H9 (cell line): Measurements from ENCODE around the gene NOXA1. TPM values are rescaled to one million over a fixed set of nuclear protein-coding genes. Genes with fewer than 3 reads are reported as not detected.

ENCODE experiments used
- DNase-seq: peaks from one replicate; pipeline ENCODE4 v3.0.0-alpha.2; 2017
- H2AFZ ChIP-seq: one replicate; pipeline ENCODE4 v1.6.1; 2013; ENCODE audit warnings: mild to moderate bottlenecking, low read length, control low read depth, moderate library complexity
- H2AK5ac ChIP-seq: 2 replicates; pipeline ENCODE4 v1.6.1; 2013; ENCODE audit warnings: low read length, control low read depth, mixed read lengths; ENCODE audit not compliant: insufficient read length
- H2BK120ac ChIP-seq: one replicate; pipeline ENCODE4 v1.6.1; 2013; ENCODE audit warnings: low read depth, mild to moderate bottlenecking, low read length, control low read depth, inconsistent platforms; ENCODE audit not compliant: poor library complexity, severe bottlenecking
- H2BK12ac ChIP-seq: 2 replicates; pipeline ENCODE4 v1.6.1; 2013; ENCODE audit warnings: low read length, control low read depth, mixed read lengths, low read depth; ENCODE audit not compliant: insufficient read length
- H2BK15ac ChIP-seq: 2 replicates; pipeline ENCODE4 v1.6.1; 2013; ENCODE audit warnings: low read depth, low read length, control low read depth
- H2BK20ac ChIP-seq: one replicate; pipeline ENCODE4 v1.6.1; 2013; ENCODE audit warnings: low read depth, mild to moderate bottlenecking, low read length, control low read depth, inconsistent platforms; ENCODE audit not compliant: poor library complexity, severe bottlenecking
- H2BK5ac ChIP-seq: 2 replicates; pipeline ENCODE4 v1.6.1; 2013; ENCODE audit warnings: low read length, control low read depth, mixed read lengths; ENCODE audit not compliant: insufficient read length
- H3K14ac ChIP-seq: 2 replicates; pipeline ENCODE4 v1.6.1; 2013; ENCODE audit warnings: low read length, control low read depth; ENCODE audit not compliant: insufficient read depth
- H3K18ac ChIP-seq: 2 replicates; pipeline ENCODE4 v1.6.1; 2013; ENCODE audit warnings: low read depth, mild to moderate bottlenecking, mixed read lengths, low read length, control low read depth; ENCODE audit not compliant: insufficient read length
- H3K23ac ChIP-seq: 2 replicates; pipeline ENCODE4 v1.6.1; 2013; ENCODE audit warnings: low read length, control low read depth, mixed read lengths, low read depth; ENCODE audit not compliant: insufficient read length
- H3K23me2 ChIP-seq: 2 replicates; pipeline ENCODE4 v1.6.1; 2013; ENCODE audit warnings: low read depth, mild to moderate bottlenecking, mixed read lengths, low read length, control low read depth; ENCODE audit not compliant: insufficient read length, poor library complexity, severe bottlenecking
- H3K27ac ChIP-seq: 2 replicates; pipeline ENCODE4 v1.5.1; 2013; ENCODE audit warnings: low read length, control low read depth, mixed read lengths, low read depth; ENCODE audit not compliant: insufficient read length
- H3K27me3 ChIP-seq: 2 replicates; pipeline ENCODE4 v1.6.1; 2013; ENCODE audit warnings: low read length, control low read depth, inconsistent platforms; ENCODE audit not compliant: insufficient read depth
- H3K4ac ChIP-seq: 2 replicates; pipeline ENCODE4 v1.6.1; 2013; ENCODE audit warnings: low read depth, mild to moderate bottlenecking, control low read depth, inconsistent platforms, low read length, moderate library complexity
- H3K4me1 ChIP-seq: 2 replicates; pipeline ENCODE4 v1.6.1; 2013; ENCODE audit warnings: low read length, control low read depth, inconsistent platforms; ENCODE audit not compliant: insufficient read depth
- H3K4me2 ChIP-seq: 2 replicates; pipeline ENCODE4 v1.6.1; 2013; ENCODE audit warnings: low read length, control low read depth, mixed read lengths; ENCODE audit not compliant: insufficient read length, insufficient read depth
- H3K56ac ChIP-seq: 2 replicates; pipeline ENCODE4 v1.6.1; 2013; ENCODE audit warnings: low read depth, mild to moderate bottlenecking, mixed read lengths, low read length, control low read depth; ENCODE audit not compliant: insufficient read length
- H3K79me1 ChIP-seq: 2 replicates; pipeline ENCODE4 v1.6.1; 2013; ENCODE audit warnings: low read depth, mild to moderate bottlenecking, moderate library complexity, low read length, control low read depth, inconsistent platforms; ENCODE audit not compliant: insufficient read depth, poor library complexity, severe bottlenecking
- H3K79me2 ChIP-seq: 2 replicates; pipeline ENCODE4 v1.6.1; 2013; ENCODE audit warnings: low read length, control low read depth, inconsistent platforms; ENCODE audit not compliant: insufficient read depth
- H3K9ac ChIP-seq: 2 replicates; pipeline ENCODE4 v1.6.1; 2013; ENCODE audit warnings: low read length, control low read depth, mixed read lengths; ENCODE audit not compliant: insufficient read length; ENCODE audit errors: extremely low read depth
- H3K9me3 ChIP-seq: one replicate; pipeline ENCODE4 v1.6.1; 2013; ENCODE audit warnings: low read depth, low read length, inconsistent platforms; ENCODE audit not compliant: control insufficient read depth
- H3T11ph ChIP-seq: one replicate; pipeline ENCODE4 v1.6.1; 2013; ENCODE audit warnings: mild to moderate bottlenecking, low read length, control low read depth, inconsistent platforms
- H4K20me1 ChIP-seq: one replicate; pipeline ENCODE4 v1.6.1; 2013; ENCODE audit not compliant: control insufficient read depth, insufficient read length, insufficient read depth
- H4K5ac ChIP-seq: 2 replicates; pipeline ENCODE4 v1.6.1; 2013; ENCODE audit warnings: low read depth, mild to moderate bottlenecking, mixed read lengths, low read length, control low read depth; ENCODE audit not compliant: insufficient read length
- H4K8ac ChIP-seq: replicated peaks from 2 replicates; pipeline ENCODE4 v1.6.1; 2013; ENCODE audit warnings: low read length, control low read depth, mixed read lengths, low read depth; ENCODE audit not compliant: insufficient read length
- H4K91ac ChIP-seq: 2 replicates; pipeline ENCODE4 v1.6.1; 2013; ENCODE audit warnings: low read depth, mild to moderate bottlenecking, moderate library complexity, mixed read lengths, low read length, control low read depth; ENCODE audit not compliant: insufficient read length
- H3K27ac Mint-ChIP-seq, 3 experiments: 2 replicates in 2 of 3; 3 replicates in 1 of 3; pipeline ENCODE4 v1.8.0; 2020 to 2021; ENCODE audit warnings: mixed read lengths in 3 of 3, mild to moderate bottlenecking in 1 of 3, moderate library complexity in 1 of 3
- H3K27me3 Mint-ChIP-seq: 2 replicates; pipeline ENCODE4 v1.8.0; 2021; ENCODE audit warnings: low read depth, mild to moderate bottlenecking, moderate library complexity, mixed read lengths
- H3K36me3 Mint-ChIP-seq, 3 experiments: 2 replicates in 2 of 3; 3 replicates in 1 of 3; pipeline ENCODE4 v1.8.0; 2020 to 2021; ENCODE audit warnings: low read depth in 3 of 3, mixed read lengths in 3 of 3; ENCODE audit not compliant: insufficient read depth in 1 of 3
- H3K4me1 Mint-ChIP-seq, 2 experiments: 2 replicates each; pipeline ENCODE4 v1.8.0; 2020; ENCODE audit warnings: mixed read lengths in 2 of 2
- H3K4me3 Mint-ChIP-seq, 2 experiments: 2 replicates in 1 of 2; 3 replicates in 1 of 2; pipeline ENCODE4 v1.8.0; 2020 to 2021; ENCODE audit warnings: mild to moderate bottlenecking in 2 of 2, mixed read lengths in 2 of 2, moderate library complexity in 1 of 2
- H3K9me3 Mint-ChIP-seq, 2 experiments: 2 replicates in 1 of 2; 3 replicates in 1 of 2; pipeline ENCODE4 v1.8.0; 2020; ENCODE audit warnings: mild to moderate bottlenecking in 2 of 2, mixed read lengths in 2 of 2, moderate library complexity in 1 of 2
- WGBS: extraction: QIAGEN DNeasy Blood & Tissue Kit; methylation state at CpG from one replicate; pipeline ENCODE4 v1.1.7; 2013; ENCODE audit warnings: missing lambda C conversion rate, low lambda C conversion rate, mixed read lengths; ENCODE audit not compliant: insufficient read length; ENCODE audit errors: extremely low coverage; 5-methylcytosine and 5-hydroxymethylcytosine counted together
- total RNA-seq: library from RNA; stranded (reverse); gene quantifications from 2 replicates; pipeline ENCODE4 v1.2.1, GENCODE V29; 2021
- TF ChIP-seq, protein P1 (sequence below): fragments of 200-600 bp; sonication (generic); conservative IDR thresholded peaks from 3 replicates; pipeline ENCODE4 v1.8.0; 2021; ENCODE audit warnings: antibody characterized with exemption, mild to moderate bottlenecking

NOXA1 gene
- total RNA-seq, 1 experiment from 2014 or later = 2.0 TPM

DNA sequence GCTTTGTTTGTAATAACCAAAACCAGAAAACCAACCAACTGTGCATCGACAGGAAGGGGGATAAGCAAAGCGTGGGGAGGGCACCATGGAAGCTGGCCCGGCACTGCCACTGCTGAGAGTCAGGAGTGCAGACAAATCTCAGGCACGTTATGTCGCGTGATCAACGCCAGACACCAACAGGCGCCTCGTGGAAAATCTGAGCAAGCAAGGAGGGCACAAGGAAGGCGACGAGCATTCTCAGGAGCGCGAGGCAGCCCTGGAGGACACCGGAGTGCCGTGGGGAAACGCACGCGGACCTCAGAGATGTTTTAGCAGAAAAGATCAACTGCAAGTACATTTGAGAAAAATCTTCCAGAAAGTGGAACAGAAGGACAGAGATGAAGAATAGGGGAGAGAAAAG lies 51.1 kb downstream of the NOXA1 start:
- no peak overlapping the region for H3K56ac ChIP-seq
- no peak overlapping the region for H3K4me2 ChIP-seq
- H2BK120ac ChIP-seq = no peak overlapping the region
- H3K9ac ChIP-seq = no peak overlapping the region
- no peak overlapping the region for H4K91ac ChIP-seq
- peaks cover 23% of the 10 kb centered on the region for H3K27me3 Mint-ChIP-seq
- H3K23ac ChIP-seq = no peak overlapping the region
- no peak overlapping the region for H3T11ph ChIP-seq
- DNase-seq = no peak
- H3K36me3 Mint-ChIP-seq = peaks cover 0 to 14% (median 6%) of the 10 kb centered on the region in 3 experiments; a peak in 5 of 7 replicates
- no peak overlapping the region for H3K18ac ChIP-seq
- H2BK12ac ChIP-seq = no peak overlapping the region
- H3K4me1 ChIP-seq = no peaks in the 10 kb centered on the region
- no peak overlapping the region for H4K5ac ChIP-seq
- H2AK5ac ChIP-seq = no peak overlapping the region
- H4K8ac ChIP-seq = no peak overlapping the region
- H3K27ac Mint-ChIP-seq = no peak overlapping the region
- no peak overlapping the region for H3K4me3 Mint-ChIP-seq
- H4K20me1 ChIP-seq = no peaks in the 10 kb centered on the region
- H2AFZ ChIP-seq = no peak overlapping the region
- no peak overlapping the region for H2BK20ac ChIP-seq
- H3K4ac ChIP-seq = no peak overlapping the region
- WGBS = no CpG with 5 or more reads among the region's 18 CpGs
- no peak overlapping the region for H3K27ac ChIP-seq
- TF ChIP-seq, protein P1, sequence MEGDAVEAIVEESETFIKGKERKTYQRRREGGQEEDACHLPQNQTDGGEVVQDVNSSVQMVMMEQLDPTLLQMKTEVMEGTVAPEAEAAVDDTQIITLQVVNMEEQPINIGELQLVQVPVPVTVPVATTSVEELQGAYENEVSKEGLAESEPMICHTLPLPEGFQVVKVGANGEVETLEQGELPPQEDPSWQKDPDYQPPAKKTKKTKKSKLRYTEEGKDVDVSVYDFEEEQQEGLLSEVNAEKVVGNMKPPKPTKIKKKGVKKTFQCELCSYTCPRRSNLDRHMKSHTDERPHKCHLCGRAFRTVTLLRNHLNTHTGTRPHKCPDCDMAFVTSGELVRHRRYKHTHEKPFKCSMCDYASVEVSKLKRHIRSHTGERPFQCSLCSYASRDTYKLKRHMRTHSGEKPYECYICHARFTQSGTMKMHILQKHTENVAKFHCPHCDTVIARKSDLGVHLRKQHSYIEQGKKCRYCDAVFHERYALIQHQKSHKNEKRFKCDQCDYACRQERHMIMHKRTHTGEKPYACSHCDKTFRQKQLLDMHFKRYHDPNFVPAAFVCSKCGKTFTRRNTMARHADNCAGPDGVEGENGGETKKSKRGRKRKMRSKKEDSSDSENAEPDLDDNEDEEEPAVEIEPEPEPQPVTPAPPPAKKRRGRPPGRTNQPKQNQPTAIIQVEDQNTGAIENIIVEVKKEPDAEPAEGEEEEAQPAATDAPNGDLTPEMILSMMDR = no peak
- H3K9me3 Mint-ChIP-seq = peaks cover 28% of the 10 kb centered on the region in 2 experiments
- H3K79me1 ChIP-seq = no peaks in the 10 kb centered on the region
- no peak overlapping the region for H2BK15ac ChIP-seq
- no peak overlapping the region for H2BK5ac ChIP-seq
- H3K23me2 ChIP-seq = no peaks in the 10 kb centered on the region
- H3K27me3 ChIP-seq = no peaks in the 10 kb centered on the region
- H3K4me1 Mint-ChIP-seq = peaks cover under 1% of the 10 kb centered on the region in 2 experiments; a peak in 1 of 4 replicates
- H3K14ac ChIP-seq = no peak overlapping the region
- H3K79me2 ChIP-seq = no peaks in the 10 kb centered on the region
- peaks cover 3% of the 10 kb centered on the region for H3K9me3 ChIP-seq
